Stimulated activated naive CD8-positive, alpha-beta T cell treated with anti-CD3 and anti-CD28 coated beads, Interleukin-15, Interleukin-2, amounts not matched to agents 100 ng/mL and 50 ng/mL, for 24 hours (primary cell): ENCODE results near the gene GDPD5.

Experiments used
- H3K27ac Mint-ChIP-seq: one replicate; pipeline ENCODE4 v1.8.0; 2021; ENCODE audit warnings: mild to moderate bottlenecking, mixed read lengths
- H3K27me3 Mint-ChIP-seq: one replicate; pipeline ENCODE4 v1.8.0; 2021; ENCODE audit warnings: mixed read lengths
- H3K36me3 Mint-ChIP-seq: one replicate; pipeline ENCODE4 v1.8.0; 2021; ENCODE audit warnings: low read depth, mixed read lengths
- H3K4me1 Mint-ChIP-seq: one replicate; pipeline ENCODE4 v1.8.0; 2021; ENCODE audit warnings: low read depth, mixed read lengths
- H3K4me3 Mint-ChIP-seq: one replicate; pipeline ENCODE4 v1.8.0; 2021; ENCODE audit warnings: mild to moderate bottlenecking, mixed read lengths
- H3K9me3 Mint-ChIP-seq: one replicate; pipeline ENCODE4 v1.8.0; 2021; ENCODE audit warnings: mixed read lengths

GDPD5 gene

DNA sequence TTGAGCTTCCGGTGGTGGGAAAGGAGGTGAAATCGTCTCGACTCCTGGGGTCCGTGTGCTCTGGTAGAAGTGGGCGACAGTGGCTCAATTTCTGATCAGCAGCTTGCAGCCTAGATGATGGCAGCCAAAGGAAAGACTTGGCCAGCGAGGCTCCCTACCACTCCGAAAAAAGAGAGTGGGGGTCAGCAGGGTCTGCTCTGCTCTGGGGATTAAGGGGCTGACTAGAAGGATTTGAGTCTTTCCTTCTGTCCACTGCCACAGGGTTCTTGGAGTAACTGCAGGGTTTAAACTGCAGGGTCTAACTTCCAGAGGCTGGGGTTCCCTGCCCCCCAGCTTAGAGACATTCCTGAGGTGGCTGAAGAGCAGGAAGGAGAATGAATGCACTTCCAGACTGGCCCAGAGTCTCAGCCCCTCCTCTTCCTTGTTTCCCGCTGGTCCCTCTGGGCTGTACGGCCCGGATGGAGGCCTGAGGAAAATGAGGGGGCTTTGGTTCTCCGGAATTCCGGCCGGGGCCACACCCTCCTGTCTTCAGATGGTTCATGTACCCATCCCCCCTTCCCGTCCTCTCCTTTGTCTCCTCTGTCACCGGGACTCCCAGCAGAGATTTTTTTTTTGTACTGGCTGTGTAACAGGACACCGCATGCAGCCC lies 37.2 kb upstream of the GDPD5 start:
- peaks cover 29% of the 10 kb centered on the region for H3K4me1 Mint-ChIP-seq
- no peaks in the 10 kb centered on the region for H3K27me3 Mint-ChIP-seq
- H3K36me3 Mint-ChIP-seq: no peaks in the 10 kb centered on the region
- no peaks in the 10 kb centered on the region for H3K9me3 Mint-ChIP-seq
- H3K4me3 Mint-ChIP-seq: peak overlapping the region; percentile 99
- H3K27ac Mint-ChIP-seq: peak overlapping the region; percentile 99

GRCh38 chr11:75562048-75562835 lies 36.5 kb upstream of the GDPD5 start, which contains the start of gene SERPINH1:
Gene SERPINH1 (plus strand): TSS chr11:75562253. CDS start chr11:75566350, 4,097 bp downstream.
- no peaks in the 10 kb centered on the region for H3K27me3 Mint-ChIP-seq
- peak within 1 kb of the TSS; percentile 99 for H3K27ac Mint-ChIP-seq
- H3K4me1 Mint-ChIP-seq: peaks cover 29% of the 10 kb centered on the region
- peak within 1 kb of the TSS; percentile 99 for H3K4me3 Mint-ChIP-seq
- H3K9me3 Mint-ChIP-seq: no peaks in the 10 kb centered on the region
- no peaks in the 10 kb centered on the region for H3K36me3 Mint-ChIP-seq

- Mint-ChIP-seq H3K4me1 (peaks cover 29% of the 10 kb centered on the region), H3K27ac (peak overlapping the region; percentile 99), H3K36me3 (no peaks in the 10 kb centered on the region), H3K9me3 (no peaks in the 10 kb centered on the region), H3K27me3 (no peaks in the 10 kb centered on the region), H3K4me3 (peak overlapping the region; percentile 99)
Measured at GRCh38 chr11:75561426-75562047, 35.8 kb upstream of the GDPD5 start.

DNA sequence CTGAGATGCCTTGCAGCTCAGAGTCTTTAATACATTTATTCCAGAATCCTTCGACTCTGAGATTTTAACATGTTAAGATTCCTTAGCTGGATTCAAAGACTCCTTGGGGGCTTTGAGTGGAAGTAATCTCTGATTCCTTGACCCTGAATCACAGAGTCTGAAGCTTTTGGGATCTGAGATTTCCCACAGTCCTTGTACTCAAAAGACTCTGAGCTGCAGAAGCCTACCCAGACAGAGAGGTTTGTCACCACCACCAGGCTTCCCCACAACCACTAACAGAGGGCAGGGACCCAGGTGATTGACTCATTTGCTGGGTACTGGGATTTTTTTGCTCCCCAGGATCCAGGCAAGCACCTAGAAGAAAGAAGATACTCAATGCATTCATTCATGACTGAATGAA lies 34.9 kb upstream of the GDPD5 start:
- H3K36me3 Mint-ChIP-seq: no peaks in the 10 kb centered on the region
- no peak overlapping the region for H3K27ac Mint-ChIP-seq
- no peaks in the 10 kb centered on the region for H3K27me3 Mint-ChIP-seq
- H3K9me3 Mint-ChIP-seq: no peaks in the 10 kb centered on the region
- peaks cover 24% of the 10 kb centered on the region for H3K4me1 Mint-ChIP-seq
- H3K4me3 Mint-ChIP-seq: peak overlapping the region; percentile 99

DNA sequence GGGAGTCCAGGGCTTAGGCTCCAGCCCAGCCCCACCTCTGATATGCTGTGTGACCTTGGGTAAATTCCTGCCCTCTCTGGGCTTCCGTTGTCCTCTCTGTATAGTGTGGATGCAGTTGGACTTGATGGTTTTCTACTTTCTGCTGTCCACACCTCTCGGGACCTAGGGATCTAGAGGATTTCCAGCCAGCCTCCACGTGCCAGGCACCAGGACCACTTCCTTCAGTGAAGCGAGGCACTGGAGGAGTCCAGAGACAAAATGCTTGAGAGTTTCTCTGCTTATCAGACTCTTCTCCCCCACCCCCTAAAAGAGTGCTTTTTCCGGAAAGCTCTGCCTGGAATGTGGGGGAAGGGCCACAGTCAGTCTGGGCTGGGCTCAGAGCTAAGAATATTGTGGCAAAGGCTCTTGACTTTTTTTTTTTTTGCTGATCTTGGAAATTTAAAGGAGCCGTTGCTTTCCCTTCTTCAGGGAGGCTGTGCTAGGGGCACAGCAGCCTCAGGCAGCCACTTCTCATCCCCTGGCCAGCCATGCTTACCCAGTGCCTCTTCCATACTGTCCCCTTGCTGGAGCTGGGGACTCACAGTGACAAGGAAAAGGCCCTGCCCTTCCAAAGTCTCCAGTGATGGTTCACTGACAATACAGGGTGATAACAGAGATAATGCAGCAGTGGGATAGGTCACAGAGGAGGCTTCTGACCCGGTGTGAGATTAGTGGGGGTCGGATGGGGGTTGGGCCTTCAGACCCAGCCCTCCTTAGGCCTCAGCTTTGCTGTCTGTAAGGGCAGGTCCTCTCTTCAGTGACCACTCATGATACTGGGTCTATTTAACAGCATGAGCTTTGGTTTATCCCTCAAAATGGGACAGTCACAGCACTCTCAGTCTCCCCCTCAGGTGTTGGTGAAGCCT lies 33.5 kb upstream of the GDPD5 start:
- no peaks in the 10 kb centered on the region for H3K27me3 Mint-ChIP-seq
- peaks cover 20% of the 10 kb centered on the region for H3K4me1 Mint-ChIP-seq
- H3K4me3 Mint-ChIP-seq: no peak overlapping the region
- H3K36me3 Mint-ChIP-seq: no peaks in the 10 kb centered on the region
- no peak overlapping the region for H3K27ac Mint-ChIP-seq
- H3K9me3 Mint-ChIP-seq: no peaks in the 10 kb centered on the region

- no peaks in the 10 kb centered on the region for H3K9me3 Mint-ChIP-seq
- H3K4me1 Mint-ChIP-seq: peaks cover 11% of the 10 kb centered on the region
- H3K27me3 Mint-ChIP-seq: no peaks in the 10 kb centered on the region
- H3K36me3 Mint-ChIP-seq: no peaks in the 10 kb centered on the region
- no peak overlapping the region for H3K4me3 Mint-ChIP-seq
- no peak overlapping the region for H3K27ac Mint-ChIP-seq
Measured at GRCh38 chr11:75557666-75558494, 32.1 kb upstream of the GDPD5 start.

DNA sequence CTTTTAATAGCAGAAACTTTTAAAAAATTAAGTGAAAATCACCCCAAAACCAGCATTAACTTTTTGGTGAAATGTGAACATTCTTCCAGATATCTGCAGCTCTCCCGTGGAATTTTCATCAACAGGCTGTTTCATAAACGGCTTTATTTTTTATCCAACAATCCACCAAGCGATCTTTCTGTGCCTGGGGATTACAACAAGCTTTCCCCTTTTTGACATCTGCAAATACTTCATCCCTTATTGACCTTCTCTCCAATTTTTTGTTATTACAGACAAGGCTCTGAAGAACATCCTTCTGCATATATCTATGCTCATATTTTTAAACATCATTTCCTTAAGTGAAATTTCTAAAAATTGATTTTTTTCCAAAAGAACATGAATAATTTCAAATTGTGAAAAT lies 30.5 kb upstream of the GDPD5 start:
- Mint-ChIP-seq H3K4me3 (no peak overlapping the region), H3K27ac (no peak overlapping the region), H3K9me3 (no peaks in the 10 kb centered on the region), H3K36me3 (no peaks in the 10 kb centered on the region), H3K4me1 (peaks cover 5% of the 10 kb centered on the region), H3K27me3 (no peaks in the 10 kb centered on the region)

GRCh38 chr11:75555079-75555811 lies 29.5 kb upstream of the GDPD5 start:
- H3K27me3 Mint-ChIP-seq: no peaks in the 10 kb centered on the region
- H3K4me3 Mint-ChIP-seq: no peak overlapping the region
- no peak overlapping the region for H3K27ac Mint-ChIP-seq
- H3K4me1 Mint-ChIP-seq: no peaks in the 10 kb centered on the region
- H3K9me3 Mint-ChIP-seq: no peaks in the 10 kb centered on the region
- no peaks in the 10 kb centered on the region for H3K36me3 Mint-ChIP-seq

GRCh38 chr11:75554258-75555022 lies 28.7 kb upstream of the GDPD5 start:
- no peaks in the 10 kb centered on the region for H3K9me3 Mint-ChIP-seq
- H3K36me3 Mint-ChIP-seq: no peaks in the 10 kb centered on the region
- no peaks in the 10 kb centered on the region for H3K27me3 Mint-ChIP-seq
- H3K4me3 Mint-ChIP-seq: no peak overlapping the region
- H3K27ac Mint-ChIP-seq: no peak overlapping the region
- H3K4me1 Mint-ChIP-seq: peaks cover 1% of the 10 kb centered on the region

DNA sequence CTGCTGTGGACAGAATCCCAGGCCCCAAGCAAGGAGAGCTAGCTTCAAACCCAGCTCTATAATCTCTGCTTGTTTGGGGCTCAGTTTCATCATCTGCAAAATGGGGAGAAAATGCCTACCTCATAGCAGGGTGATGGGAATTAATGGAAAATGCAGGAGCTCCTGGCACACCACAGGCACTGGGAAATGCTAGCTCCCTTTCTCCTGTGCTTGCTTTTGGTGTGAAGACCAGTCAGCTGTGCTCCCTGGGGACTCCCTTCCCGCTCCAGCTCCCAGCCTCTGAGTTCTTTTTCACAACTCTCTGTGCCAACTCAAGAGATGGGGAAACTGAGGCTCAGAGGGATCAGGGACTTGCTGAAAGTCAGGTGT lies 28.1 kb upstream of the GDPD5 start:
- Mint-ChIP-seq H3K4me3 (no peak overlapping the region), H3K27ac (no peak overlapping the region), H3K9me3 (no peaks in the 10 kb centered on the region), H3K36me3 (no peaks in the 10 kb centered on the region), H3K4me1 (peaks cover 5% of the 10 kb centered on the region), H3K27me3 (no peaks in the 10 kb centered on the region)

DNA sequence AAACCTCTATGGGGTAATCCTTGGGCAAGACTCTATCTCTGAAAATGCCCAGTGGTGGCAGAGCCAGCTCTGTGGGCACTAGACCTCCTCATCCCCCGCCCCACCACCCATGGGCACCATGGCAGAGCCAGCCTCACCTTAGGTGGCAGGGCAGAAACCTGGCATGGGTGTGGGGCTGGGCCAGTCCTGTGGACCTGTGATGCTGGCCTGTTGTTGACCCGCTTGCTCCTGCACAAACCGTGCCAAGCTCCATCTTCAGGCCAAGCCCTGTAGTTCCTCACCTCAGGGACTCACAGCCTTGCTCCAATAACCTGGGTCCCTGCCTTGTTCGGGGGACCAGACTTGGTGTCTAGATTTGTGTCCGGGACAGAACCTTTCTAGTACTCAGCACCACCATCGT lies 27.4 kb upstream of the GDPD5 start:
- H3K27ac Mint-ChIP-seq: no peak overlapping the region
- H3K4me1 Mint-ChIP-seq: peaks cover 5% of the 10 kb centered on the region
- no peak overlapping the region for H3K4me3 Mint-ChIP-seq
- no peaks in the 10 kb centered on the region for H3K27me3 Mint-ChIP-seq
- H3K9me3 Mint-ChIP-seq: no peaks in the 10 kb centered on the region
- no peaks in the 10 kb centered on the region for H3K36me3 Mint-ChIP-seq

DNA sequence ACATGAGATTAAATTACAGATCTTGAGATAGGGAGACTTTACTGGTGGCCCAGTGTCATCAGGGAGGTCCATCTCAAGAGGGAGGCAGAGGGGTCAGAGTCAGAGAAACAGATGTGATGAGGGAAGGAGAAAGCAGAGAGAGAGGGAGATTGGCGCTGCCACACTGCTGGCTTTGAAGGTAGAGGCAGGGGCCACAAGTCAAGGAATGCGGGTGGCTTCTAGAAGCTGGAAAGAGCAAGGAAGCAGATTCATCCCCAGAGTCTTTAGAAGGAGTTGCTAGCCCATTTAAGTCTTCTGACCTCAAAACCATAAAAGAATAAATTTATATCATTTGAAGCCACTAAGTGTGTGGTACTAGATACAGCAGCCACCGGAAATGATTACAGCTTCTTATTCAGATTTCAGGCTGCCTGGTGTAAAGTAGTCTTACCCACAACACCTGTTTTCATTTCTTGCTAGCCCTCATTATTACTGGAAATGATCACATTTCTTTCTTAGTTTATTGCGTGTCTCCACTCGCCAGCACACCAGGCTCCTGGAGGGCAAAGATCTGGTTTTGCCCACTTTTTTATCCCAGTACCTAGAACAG lies 23.7 kb upstream of the GDPD5 start:
- Mint-ChIP-seq H3K4me3 (no peak overlapping the region), H3K27ac (no peak overlapping the region), H3K9me3 (no peaks in the 10 kb centered on the region), H3K27me3 (peaks cover 4% of the 10 kb centered on the region), H3K4me1 (peaks cover 8% of the 10 kb centered on the region), H3K36me3 (no peaks in the 10 kb centered on the region)
